Omental fat pad (tissue), 4 donors: Measurements from ENCODE around the gene GATAD2A. TPM values are rescaled to one million over a fixed set of nuclear protein-coding genes. Genes with fewer than 3 reads are reported as not detected.
"Not testable (repeated sequence)": the region's sequence is repeated elsewhere in the genome, so short reads cannot be mapped to it uniquely, and the experiment has no call there.

ENCODE experiments used
- ATAC-seq: fragments of 150-250 bp; one replicate; pipeline ENCODE4 v1.9.1; 2016; ENCODE audit warnings: mild to moderate bottlenecking, moderate library complexity; ENCODE audit not compliant: low FRiP score
- DNase-seq: peaks from one replicate; pipeline ENCODE4 v3.0.0-alpha.2; 2019; ENCODE audit warnings: low spot score
- total RNA-seq, 4 donors: library from RNA; depleted of rRNA; stranded (reverse); fragments of >200 nt; gene quantifications; one replicate each; pipeline ENCODE4 v1.1.0, GENCODE V29; 2016
- TF ChIP-seq, protein P1 (sequence below), 3 donors: fragments of 450-650 bp; IDR thresholded peaks; one replicate each; pipeline ENCODE4 v1.5.1; 2016 to 2017; ENCODE audit warnings: antibody characterized with exemption in 3 of 3, mild to moderate bottlenecking in 3 of 3, moderate library complexity in 2 of 3

GATAD2A gene
- total RNA-seq, 4 donors from 2014 or later, result 25.9 to 80.3 (median 35.9) TPM

GRCh38 chr19:19470579-19470978 is 65.1 kb downstream of the GATAD2A start:
- DNase-seq (no peak), ATAC-seq (no peak)
- TF ChIP-seq, protein P1, sequence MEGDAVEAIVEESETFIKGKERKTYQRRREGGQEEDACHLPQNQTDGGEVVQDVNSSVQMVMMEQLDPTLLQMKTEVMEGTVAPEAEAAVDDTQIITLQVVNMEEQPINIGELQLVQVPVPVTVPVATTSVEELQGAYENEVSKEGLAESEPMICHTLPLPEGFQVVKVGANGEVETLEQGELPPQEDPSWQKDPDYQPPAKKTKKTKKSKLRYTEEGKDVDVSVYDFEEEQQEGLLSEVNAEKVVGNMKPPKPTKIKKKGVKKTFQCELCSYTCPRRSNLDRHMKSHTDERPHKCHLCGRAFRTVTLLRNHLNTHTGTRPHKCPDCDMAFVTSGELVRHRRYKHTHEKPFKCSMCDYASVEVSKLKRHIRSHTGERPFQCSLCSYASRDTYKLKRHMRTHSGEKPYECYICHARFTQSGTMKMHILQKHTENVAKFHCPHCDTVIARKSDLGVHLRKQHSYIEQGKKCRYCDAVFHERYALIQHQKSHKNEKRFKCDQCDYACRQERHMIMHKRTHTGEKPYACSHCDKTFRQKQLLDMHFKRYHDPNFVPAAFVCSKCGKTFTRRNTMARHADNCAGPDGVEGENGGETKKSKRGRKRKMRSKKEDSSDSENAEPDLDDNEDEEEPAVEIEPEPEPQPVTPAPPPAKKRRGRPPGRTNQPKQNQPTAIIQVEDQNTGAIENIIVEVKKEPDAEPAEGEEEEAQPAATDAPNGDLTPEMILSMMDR (IDR thresholded peaks at IDR 0.05), result no peak

- DNase-seq (no peak), ATAC-seq (no peak)
- TF ChIP-seq, protein P1 (IDR thresholded peaks at IDR 0.05), result no peak
Observed at GRCh38 chr19:19471682-19472081, 66.2 kb downstream of the GATAD2A start.

DNA sequence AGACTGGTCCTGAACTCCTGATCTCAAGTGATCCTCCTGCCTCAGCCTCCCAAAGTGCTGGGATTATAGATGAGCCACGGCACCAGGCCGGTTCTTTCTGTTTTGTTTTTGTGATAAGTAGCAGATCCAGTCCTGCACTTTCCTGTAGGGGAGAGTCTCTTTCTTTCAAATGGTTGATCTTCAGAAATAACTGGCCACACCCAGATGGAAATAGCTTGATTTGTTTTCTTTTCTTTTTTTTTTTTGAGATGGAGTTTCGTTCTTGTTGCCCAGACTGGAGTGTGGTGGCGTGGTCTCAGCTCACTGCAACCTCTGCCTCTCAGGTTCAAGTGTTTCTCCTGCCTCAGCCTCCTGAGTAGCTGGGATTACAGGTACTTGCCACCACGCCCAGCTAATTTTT is 66.6 kb downstream of the GATAD2A start:
- not testable (repeated sequence) for DNase-seq, ATAC-seq

GRCh38 chr19:19475015-19475765 is 69.7 kb downstream of the GATAD2A start:
- DNase-seq (no peak), ATAC-seq (no peak)
- TF ChIP-seq, protein P1 (IDR thresholded peaks at IDR 0.05), result no peak

GRCh38 chr19:19475849-19476828 is 70.7 kb downstream of the GATAD2A start:
- ATAC-seq, result no peak

GRCh38 chr19:19477705-19478383 is 72.4 kb downstream of the GATAD2A start:
- DNase-seq (no peak), ATAC-seq (no peak)
- TF ChIP-seq, protein P1 (IDR thresholded peaks at IDR 0.05), result no peak

More at GRCh38 chr19:19475849-19476828, 70.7 kb downstream of the GATAD2A start:
- no peak for DNase-seq
- TF ChIP-seq, protein P1 (IDR thresholded peaks at IDR 0.05), result no peak

- DNase-seq, result no peak
- TF ChIP-seq, protein P1 (IDR thresholded peaks at IDR 0.05), result no peak
- ATAC-seq, result no peak
Observed at GRCh38 chr19:19480688-19481087, 75.2 kb downstream of the GATAD2A start.
